Non-pigmented ciliary epithelial cell (primary cell): ENCODE results near the gene TSPYL2.

ENCODE experiments used
- DNase-seq: peaks from one replicate; pipeline ENCODE4 v3.0.0-alpha.2; 2010; ENCODE audit warnings: low read depth

Gene TSPYL2

DNA sequence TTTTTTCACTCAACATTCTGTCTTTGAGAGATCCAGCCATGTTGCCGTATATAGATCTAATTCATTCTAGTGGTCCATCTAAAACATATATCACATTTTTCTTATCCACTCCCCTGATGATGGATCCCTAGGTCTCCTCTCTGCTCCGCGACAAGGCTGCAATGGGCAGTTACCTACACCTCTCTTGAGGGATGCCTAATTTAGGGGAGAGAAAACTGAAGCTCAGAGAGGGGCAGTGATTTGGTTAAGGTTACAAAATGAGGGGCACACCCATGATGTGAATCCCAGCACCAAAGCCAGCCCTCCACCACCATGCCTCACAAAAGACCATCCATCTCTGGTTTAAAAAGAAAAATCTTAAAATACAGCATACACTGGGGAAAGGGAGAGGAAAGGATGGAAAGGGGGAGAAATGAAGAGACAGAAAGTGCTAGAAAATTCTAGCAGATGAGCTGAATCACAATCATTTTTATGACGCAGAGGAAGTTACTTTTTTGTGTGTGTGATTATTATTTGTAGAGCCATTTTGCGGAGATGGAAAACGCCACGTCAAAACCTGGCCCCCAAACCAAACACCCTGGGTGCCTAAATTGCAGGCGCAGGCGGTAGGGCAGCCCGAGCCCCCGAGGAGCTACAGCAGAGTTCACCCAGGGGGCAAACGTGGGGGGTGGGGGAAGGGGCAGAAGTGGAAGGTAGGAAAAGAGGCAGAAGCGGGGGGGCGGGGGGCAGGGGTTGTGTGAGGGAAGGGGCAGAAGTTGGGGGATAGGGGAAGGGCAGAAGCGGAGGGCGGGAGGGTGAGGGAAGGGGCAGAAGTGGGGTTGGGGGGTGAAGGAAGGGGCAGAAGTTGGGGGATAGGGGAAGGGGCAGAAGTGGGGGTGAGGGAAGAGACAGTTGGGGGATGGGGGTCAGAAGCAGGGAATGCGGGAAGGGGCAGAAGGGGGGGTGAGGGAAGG, 1.3 kb upstream of the TSPYL2 start:
- no peak for DNase-seq

GRCh38 chrX:53082773-53083616, 828 bp downstream of the TSPYL2 start:
- DNase-seq: no peak

DNA sequence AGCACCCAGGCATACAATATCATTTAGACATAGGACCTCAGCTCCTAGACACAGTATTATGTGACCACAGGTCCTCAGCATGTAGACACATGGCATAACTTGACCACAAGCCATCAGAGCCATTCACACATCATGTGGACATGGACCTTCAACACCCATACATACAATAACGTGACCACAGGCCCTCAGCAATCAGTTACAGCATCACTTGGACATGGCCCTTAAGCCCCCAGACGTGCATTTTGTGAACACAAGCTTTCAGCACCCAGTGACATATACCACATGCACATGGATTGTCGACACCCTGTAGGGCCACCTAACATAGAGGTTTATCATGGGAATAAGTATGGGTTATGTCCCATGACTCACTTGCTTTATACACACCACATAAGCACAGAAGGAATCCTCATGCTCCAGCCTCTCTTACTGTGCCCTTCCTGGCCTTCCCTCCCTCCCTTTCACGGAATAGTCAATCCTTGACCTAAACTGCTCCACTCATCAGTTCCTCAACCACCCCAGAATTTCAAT, 1.9 kb downstream of the TSPYL2 start:
- no peak for DNase-seq

GRCh38 chrX:53084863-53085262, 2.7 kb downstream of the TSPYL2 start:
- no peak for DNase-seq

DNA sequence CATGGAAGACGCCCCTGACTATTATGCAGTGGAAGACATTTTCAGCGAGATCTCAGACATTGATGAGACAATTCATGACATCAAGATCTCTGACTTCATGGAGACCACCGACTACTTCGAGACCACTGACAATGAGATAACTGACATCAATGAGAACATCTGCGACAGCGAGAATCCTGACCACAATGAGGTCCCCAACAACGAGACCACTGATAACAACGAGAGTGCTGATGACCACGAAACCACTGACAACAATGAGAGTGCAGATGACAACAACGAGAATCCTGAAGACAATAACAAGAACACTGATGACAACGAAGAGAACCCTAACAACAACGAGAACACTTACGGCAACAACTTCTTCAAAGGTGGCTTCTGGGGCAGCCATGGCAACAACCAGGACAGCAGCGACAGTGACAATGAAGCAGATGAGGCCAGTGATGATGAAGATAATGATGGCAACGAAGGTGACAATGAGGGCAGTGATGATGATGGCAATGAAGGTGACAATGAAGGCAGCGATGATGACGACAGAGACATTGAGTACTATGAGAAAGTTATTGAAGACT, 3.6 kb downstream of the TSPYL2 start:
- DNase-seq: no peak

DNA sequence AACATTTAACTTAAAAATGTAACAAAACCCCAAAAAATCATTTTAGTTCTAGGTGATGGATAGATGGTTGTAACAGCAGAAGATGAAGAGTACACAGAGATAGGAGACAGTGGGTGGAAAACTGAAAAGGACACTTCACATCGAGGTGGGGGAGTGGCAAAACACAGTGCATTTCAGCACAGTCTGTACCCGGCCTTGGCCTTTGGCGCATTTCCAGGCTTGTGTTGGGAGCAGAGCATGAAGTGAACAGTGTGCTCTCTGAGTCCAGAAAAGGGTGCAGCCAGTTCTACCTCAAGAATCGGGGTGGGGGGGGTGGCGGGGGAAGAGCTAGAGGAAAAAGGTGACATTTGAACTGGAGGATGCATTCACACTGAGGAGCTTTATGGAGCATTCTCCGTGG, 4.3 kb downstream of the TSPYL2 start:
- DNase-seq: no peak

- DNase-seq: no peak
These were observed 5.2 kb downstream of the TSPYL2 start for GRCh38 chrX:53087388-53087831.

- DNase-seq: peak; percentile 45
These were observed 6.2 kb downstream of the TSPYL2 start for GRCh38 chrX:53088136-53088974.

GRCh38 chrX:53089224-53089842, 7.2 kb downstream of the TSPYL2 start:
- no peak for DNase-seq

DNA sequence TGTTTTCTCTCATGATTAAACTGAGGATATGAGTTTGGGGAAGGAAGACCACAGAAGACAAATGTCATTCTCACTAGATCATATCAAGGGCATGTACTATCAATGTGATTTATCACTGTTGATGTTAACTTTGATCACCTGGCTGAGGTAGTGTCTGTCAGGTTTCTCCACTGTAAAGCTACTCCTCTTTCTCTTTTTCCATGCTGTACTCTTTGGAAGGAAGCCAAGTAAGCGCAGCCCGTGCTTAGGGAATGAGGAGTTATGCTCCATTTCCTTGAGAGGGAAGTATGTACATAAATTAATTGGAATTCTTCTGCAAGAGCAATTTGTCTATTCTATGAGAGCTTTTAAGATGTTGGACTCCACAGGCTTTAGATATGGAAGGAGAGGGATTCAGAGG, 7.8 kb downstream of the TSPYL2 start:
- DNase-seq: no peak

GRCh38 chrX:53091354-53091753, 9.2 kb downstream of the TSPYL2 start:
- no peak for DNase-seq

GRCh38 chrX:53093177-53093655, 11.0 kb downstream of the TSPYL2 start:
- DNase-seq: no peak

DNA sequence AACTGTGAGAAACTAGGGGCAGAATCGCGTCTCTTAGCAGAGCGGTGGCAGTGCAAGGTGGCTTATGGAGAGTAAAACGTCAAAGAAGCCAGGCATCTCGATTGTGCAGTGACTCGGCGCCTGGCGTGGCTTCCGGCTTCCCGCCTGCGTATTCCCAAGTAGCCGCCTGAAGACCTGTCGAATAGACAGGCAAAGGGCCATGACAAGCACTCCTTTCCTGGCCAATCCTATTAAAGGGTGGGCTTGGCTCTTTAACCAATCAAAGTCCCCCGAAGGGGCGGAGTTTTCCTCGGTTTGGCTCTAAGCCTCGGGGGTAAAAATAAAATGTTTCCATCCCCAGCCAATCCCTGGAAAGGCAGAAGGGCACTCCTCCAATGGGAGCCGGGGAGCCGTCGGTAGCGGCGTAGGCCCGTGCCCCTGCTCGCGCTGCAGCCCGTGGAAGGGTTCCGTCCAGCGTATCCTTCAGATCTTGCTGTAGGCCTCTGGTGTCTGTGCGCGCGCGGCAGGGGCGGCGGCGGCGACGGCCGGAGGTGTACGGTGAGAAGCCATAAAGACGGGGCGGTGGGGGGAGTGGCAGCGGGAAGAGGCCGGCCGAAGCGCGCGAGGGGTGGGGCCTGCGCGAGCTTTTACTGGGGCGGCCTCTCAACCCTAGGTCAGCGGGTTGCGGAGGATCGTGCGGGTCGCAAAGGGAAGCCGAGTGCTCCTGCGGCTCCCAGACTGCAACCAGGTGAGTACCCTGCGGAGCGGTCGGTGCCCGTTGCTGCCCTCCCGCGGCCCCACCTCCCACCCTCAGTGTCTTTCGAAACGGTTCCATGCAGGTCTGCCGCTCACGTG, 11.8 kb downstream of the TSPYL2 start, which contains the start of gene KANTR:
TSS of gene KANTR (plus strand) at position 395 of the 834 bp plus-strand sequence. CDS start 30,131 bp downstream, outside the sequence.
- peak; percentile 71 for DNase-seq

- DNase-seq: no peak
These were observed 12.4 kb downstream of the TSPYL2 start for GRCh38 chrX:53094582-53094905.

- DNase-seq: no peak
These were observed 13.6 kb downstream of the TSPYL2 start for GRCh38 chrX:53095796-53096195.

GRCh38 chrX:53114864-53115549, 32.8 kb downstream of the TSPYL2 start:
- no peak for DNase-seq

- DNase-seq: no peak
These were observed 33.3 kb downstream of the TSPYL2 start for GRCh38 chrX:53115550-53115874.

DNA sequence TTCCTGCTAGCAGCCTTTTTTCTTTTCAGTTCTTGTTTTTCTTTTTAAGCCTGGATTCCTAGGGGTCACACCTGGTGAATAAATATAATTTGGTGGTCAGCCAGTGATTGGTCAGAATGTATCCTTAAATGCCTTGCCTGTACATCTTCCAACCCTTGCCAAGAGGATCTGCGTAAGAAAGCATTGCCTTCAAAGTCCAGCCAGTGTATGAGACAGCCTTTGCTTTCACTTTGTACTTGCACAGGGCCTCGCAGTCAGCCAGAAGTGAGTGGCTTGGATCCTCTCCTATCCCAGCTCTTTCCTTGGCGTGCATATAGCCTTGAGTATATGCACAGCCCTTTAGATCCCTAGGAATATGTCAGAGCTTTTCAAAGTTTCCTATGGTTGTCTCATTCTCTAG, 33.9 kb downstream of the TSPYL2 start:
- DNase-seq: no peak

DNA sequence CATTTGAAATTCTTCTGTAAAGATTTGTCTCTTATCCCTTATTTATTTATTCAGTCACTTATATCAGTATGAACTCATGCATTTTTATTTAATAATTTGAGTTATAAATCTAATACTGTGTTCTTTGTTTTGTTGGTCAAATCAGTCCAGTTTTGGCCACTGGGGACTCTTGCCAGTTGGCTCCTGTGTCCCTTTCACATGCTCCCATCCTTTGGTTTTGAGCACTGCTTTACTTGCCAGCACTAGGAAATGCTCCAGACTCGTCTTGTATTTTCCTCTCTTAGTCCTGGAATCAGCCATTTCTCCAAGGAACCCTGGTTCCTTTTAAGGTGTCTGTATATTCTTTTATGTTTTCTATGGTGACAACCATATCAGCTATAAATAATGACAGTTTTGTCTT, 39.8 kb downstream of the TSPYL2 start:
- no peak for DNase-seq
